G401.6 (cell line): Measurements from ENCODE around the gene PI4KA.
"Not testable (repeated sequence)": the region's sequence is repeated elsewhere in the genome, so short reads cannot be mapped to it uniquely, and the experiment has no call there.

Source experiments
- FAIRE-seq: peaks from 2 replicates; lab custom pipeline; 2012; peaks lifted over from hg19 to GRCh38; lab: Jason Lieb, UNC

PI4KA gene

GRCh38 chr22:20858615-20859416, at the start of gene PI4KA, which contains the start of gene SNAP29:
TSS of gene PI4KA (minus strand) at chr22:20858811. CDS start at chr22:20858725, 86 bp downstream.
TSS of gene SNAP29 (plus strand) at chr22:20859007. CDS start at chr22:20859111, 104 bp downstream.
- FAIRE-seq, result no peak

- peak; percentile 23 for FAIRE-seq
Measured at GRCh38 chr22:20906387-20906767, 47.8 kb upstream of the PI4KA start.

- no peak for FAIRE-seq
Measured at GRCh38 chr22:20905415-20906386, 47.1 kb upstream of the PI4KA start.

GRCh38 chr22:20904980-20905355, 46.4 kb upstream of the PI4KA start:
- no peak for FAIRE-seq

- FAIRE-seq, result no peak
Measured at GRCh38 chr22:20904008-20904979, 45.7 kb upstream of the PI4KA start.

GRCh38 chr22:20903093-20903492, 44.5 kb upstream of the PI4KA start:
- FAIRE-seq, result no peak

- FAIRE-seq, result not testable (repeated sequence)
Measured at GRCh38 chr22:20901093-20902033, 42.8 kb upstream of the PI4KA start.

- FAIRE-seq, result no peak
Measured at GRCh38 chr22:20899827-20900423, 41.3 kb upstream of the PI4KA start.

- not testable (repeated sequence) for FAIRE-seq
Measured at GRCh38 chr22:20897737-20898136, 39.1 kb upstream of the PI4KA start.

- FAIRE-seq, result no peak
Measured at GRCh38 chr22:20890975-20891374, 32.4 kb upstream of the PI4KA start.

GRCh38 chr22:20889904-20890540, 31.4 kb upstream of the PI4KA start:
- no peak for FAIRE-seq

- no peak for FAIRE-seq
Measured at GRCh38 chr22:20889025-20889704, 30.6 kb upstream of the PI4KA start.

- FAIRE-seq, result no peak
Measured at GRCh38 chr22:20887375-20887774, 28.8 kb upstream of the PI4KA start.

- peak; percentile 44 for FAIRE-seq
Measured at GRCh38 chr22:20885557-20886323, 27.1 kb upstream of the PI4KA start.

GRCh38 chr22:20885017-20885556, 26.5 kb upstream of the PI4KA start:
- no peak for FAIRE-seq

GRCh38 chr22:20884454-20884853, 25.8 kb upstream of the PI4KA start:
- no peak for FAIRE-seq

GRCh38 chr22:20882855-20883254, 24.2 kb upstream of the PI4KA start:
- no peak for FAIRE-seq
